Endodermal cell (in vitro differentiated cells): ENCODE results near the gene ZFAND3. TPM values are rescaled to one million over a fixed set of nuclear protein-coding genes. Genes with fewer than 3 reads are reported as not detected.
A peak's percentile ranks its signal among the peaks of the same experiment; 100 is the strongest.

ENCODE experiments used
- DNase-seq: peaks from one replicate; pipeline ENCODE4 v3.0.0-alpha.2; 2017
- H3K27ac ChIP-seq: 2 replicates; pipeline ENCODE4 v1.5.1; 2013; ENCODE audit warnings: mild to moderate bottlenecking, low read depth, low read length, moderate library complexity
- H3K27me3 ChIP-seq: 2 replicates; pipeline ENCODE4 v1.6.1; 2013; ENCODE audit warnings: mild to moderate bottlenecking, low read length, moderate library complexity; ENCODE audit not compliant: insufficient read depth, control insufficient read depth, poor library complexity, severe bottlenecking
- H3K36me3 ChIP-seq: 2 replicates; pipeline ENCODE4 v1.7.0; 2013; ENCODE audit warnings: mild to moderate bottlenecking, low read length, moderate library complexity; ENCODE audit not compliant: control insufficient read depth, insufficient read depth
- H3K4me1 ChIP-seq: one replicate; pipeline ENCODE4 v1.7.0; 2013; ENCODE audit warnings: low read length; ENCODE audit not compliant: control insufficient read depth, insufficient read depth
- H3K4me3 ChIP-seq: 2 replicates; pipeline ENCODE4 v1.5.1; 2013; ENCODE audit warnings: mild to moderate bottlenecking, low read length, moderate library complexity
- H3K9ac ChIP-seq: 2 replicates; pipeline ENCODE4 v1.6.1; 2013; ENCODE audit warnings: mild to moderate bottlenecking, low read length, moderate library complexity; ENCODE audit not compliant: poor library complexity, severe bottlenecking; ENCODE audit errors: extremely low read depth
- H3K9me3 ChIP-seq: 2 replicates; pipeline ENCODE4 v1.6.1; 2013; ENCODE audit warnings: mild to moderate bottlenecking, low read length, moderate library complexity; ENCODE audit not compliant: control insufficient read depth
- H3K27ac Mint-ChIP-seq: 2 replicates; pipeline ENCODE4 v1.8.0; 2020; ENCODE audit warnings: mixed read lengths
- H3K27me3 Mint-ChIP-seq: 2 replicates; pipeline ENCODE4 v1.8.0; 2021; ENCODE audit warnings: mild to moderate bottlenecking, mixed read lengths; ENCODE audit not compliant: insufficient read depth
- H3K36me3 Mint-ChIP-seq: 2 replicates; pipeline ENCODE4 v1.8.0; 2020; ENCODE audit warnings: low read depth, mixed read lengths
- H3K4me1 Mint-ChIP-seq: 2 replicates; pipeline ENCODE4 v1.8.0; 2020; ENCODE audit warnings: mixed read lengths
- H3K4me3 Mint-ChIP-seq: 2 replicates; pipeline ENCODE4 v1.8.0; 2020; ENCODE audit warnings: mild to moderate bottlenecking, moderate library complexity, mixed read lengths
- H3K9me3 Mint-ChIP-seq: 2 replicates; pipeline ENCODE4 v1.8.0; 2020; ENCODE audit warnings: mild to moderate bottlenecking, mixed read lengths
- WGBS, 2 experiments: methylation state at CpG; one replicate each; pipeline versions ENCODE4 v1.1.5 to v1.1.7; 2013; ENCODE audit warnings: missing lambda C conversion rate in 2 of 2, mixed read lengths in 1 of 2; ENCODE audit not compliant: insufficient coverage in 1 of 2, insufficient read length in 1 of 2; 5-methylcytosine and 5-hydroxymethylcytosine counted together
- long read RNA-seq, 4 experiments: library from polyadenylated mRNA in 2 of 4; library from RNA in 1 of 4; library from capped mRNA in 1 of 4; stranded (forward) in 3 of 4; unstranded in 1 of 4; transcript quantifications; one replicate each; pipeline ENCODE4 v2.0.0, GENCODE V29; 2020 to 2021; ENCODE audit warnings: inconsistent platforms in 1 of 4
- polyA plus RNA-seq, 2 experiments: library from polyadenylated mRNA; stranded (reverse); fragments of 50-300 nt; gene quantifications; one replicate each; pipeline ENCODE4 v1.2.3, GENCODE V29; 2013
- total RNA-seq, 2 donors: library from RNA; stranded (reverse); fragmentation: NEBNext Ultra II Directional in 1 of 2; extraction: Animal tissue kit (Norgen Biotek cat#: 25700) in 1 of 2; gene quantifications; 2 replicates in 1 of 2; 3 replicates in 1 of 2; pipeline ENCODE4 v1.2.1, GENCODE V29; 2021
- TF ChIP-seq, protein P1 (sequence below): fragments of 200-600 bp; sonication (generic); conservative IDR thresholded peaks from 2 replicates; pipeline ENCODE4 v1.5.0; 2021; ENCODE audit warnings: antibody characterized with exemption, mild to moderate bottlenecking

The ZFAND3 gene, protein sequence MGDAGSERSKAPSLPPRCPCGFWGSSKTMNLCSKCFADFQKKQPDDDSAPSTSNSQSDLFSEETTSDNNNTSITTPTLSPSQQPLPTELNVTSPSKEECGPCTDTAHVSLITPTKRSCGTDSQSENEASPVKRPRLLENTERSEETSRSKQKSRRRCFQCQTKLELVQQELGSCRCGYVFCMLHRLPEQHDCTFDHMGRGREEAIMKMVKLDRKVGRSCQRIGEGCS
- 10 to 100 TPM; 67.1 to 86.2 TPM for total RNA-seq
- 105 TPM for polyA plus RNA-seq (2013, experiment 1 of 2)
- 99.2 TPM for polyA plus RNA-seq (2013, experiment 2 of 2)
- long read RNA-seq, experiment 1, partial matches to known transcripts: 4 of 39 reads
- long read RNA-seq, experiment 1, other reads (novel, unspliced or antisense): 30 of 39 reads
- long read RNA-seq, experiment 2, transcript ZFAND3-203 (5 exons, 3,001 nt): minor isoform, 8 of 110 reads
- long read RNA-seq, experiment 2, transcript ZFAND3-201 (6 exons, 3,366 nt): major isoform, 61 of 110 reads
- long read RNA-seq, experiment 2, partial matches to known transcripts: 10 of 110 reads
- long read RNA-seq, experiment 2, other reads (novel, unspliced or antisense): 31 of 110 reads
- long read RNA-seq, experiment 3, transcript ZFAND3-201 (6 exons, 3,366 nt): major isoform, 5 of 18 reads
- long read RNA-seq, experiment 3, partial matches to known transcripts: 5 of 18 reads
- long read RNA-seq, experiment 3, other reads (novel, unspliced or antisense): 8 of 18 reads
- long read RNA-seq, experiment 4, partial matches to known transcripts: 0 of 23 reads
- long read RNA-seq, experiment 4, other reads (novel, unspliced or antisense): 23 of 23 reads

DNA sequence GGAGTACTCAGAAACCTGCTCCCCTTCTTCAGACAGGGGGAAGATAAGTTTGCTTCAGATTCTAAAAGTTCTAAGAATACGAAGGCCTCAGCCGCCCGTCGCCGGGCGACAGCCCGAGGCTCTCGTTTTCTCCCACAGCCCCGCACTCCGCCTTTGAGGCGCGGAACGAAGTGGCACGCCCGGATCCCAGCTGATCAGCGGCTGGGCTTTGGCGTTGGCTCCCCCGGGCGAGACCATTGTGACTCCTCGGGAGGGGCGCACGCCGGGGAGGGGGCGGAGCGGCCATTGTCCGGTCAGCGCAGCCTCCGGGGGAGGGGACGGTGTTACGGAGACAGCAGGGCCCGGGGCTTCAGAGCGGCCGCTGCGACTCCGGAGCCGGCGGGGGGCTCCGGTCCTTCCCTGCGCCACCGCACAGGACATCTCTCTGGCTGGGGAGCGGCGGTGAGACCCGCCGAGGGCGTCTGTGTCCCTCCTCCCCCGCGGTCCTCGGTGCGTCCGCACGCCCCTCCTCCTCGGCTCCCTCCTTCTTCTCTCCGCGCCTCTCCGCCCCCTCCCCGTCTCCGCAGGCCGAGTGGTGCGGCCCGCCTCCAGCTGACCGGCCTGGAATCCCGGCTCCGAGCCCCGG is at the start of gene ZFAND3:
TSS of gene ZFAND3 (plus strand) at position 551 of the 625 bp plus-strand sequence. CDS start 219 bp downstream, outside the sequence.
- Mint-ChIP-seq H3K36me3 (no peaks in the 10 kb centered on the region), H3K4me1 (peaks cover 39% of the 10 kb centered on the region), H3K27me3 (peaks cover 25% of the 10 kb centered on the region), H3K9me3 (no peaks in the 10 kb centered on the region), H3K4me3 (peak within 1 kb of the TSS; percentile 98), H3K27ac (peak within 1 kb of the TSS; percentile 99)
- Histone ChIP-seq H3K27ac (peak within 1 kb of the TSS; percentile 99), H3K9me3 (no peaks in the 10 kb centered on the region), H3K4me1 (peaks cover 10% of the 10 kb centered on the region), H3K27me3 (no peaks in the 10 kb centered on the region), H3K9ac (peak within 1 kb of the TSS; percentile 89), H3K4me3 (peak within 1 kb of the TSS; percentile 98), H3K36me3 (no peaks in the 10 kb centered on the region)
- peak; percentile 98 for DNase-seq
- TF ChIP-seq, protein P1, sequence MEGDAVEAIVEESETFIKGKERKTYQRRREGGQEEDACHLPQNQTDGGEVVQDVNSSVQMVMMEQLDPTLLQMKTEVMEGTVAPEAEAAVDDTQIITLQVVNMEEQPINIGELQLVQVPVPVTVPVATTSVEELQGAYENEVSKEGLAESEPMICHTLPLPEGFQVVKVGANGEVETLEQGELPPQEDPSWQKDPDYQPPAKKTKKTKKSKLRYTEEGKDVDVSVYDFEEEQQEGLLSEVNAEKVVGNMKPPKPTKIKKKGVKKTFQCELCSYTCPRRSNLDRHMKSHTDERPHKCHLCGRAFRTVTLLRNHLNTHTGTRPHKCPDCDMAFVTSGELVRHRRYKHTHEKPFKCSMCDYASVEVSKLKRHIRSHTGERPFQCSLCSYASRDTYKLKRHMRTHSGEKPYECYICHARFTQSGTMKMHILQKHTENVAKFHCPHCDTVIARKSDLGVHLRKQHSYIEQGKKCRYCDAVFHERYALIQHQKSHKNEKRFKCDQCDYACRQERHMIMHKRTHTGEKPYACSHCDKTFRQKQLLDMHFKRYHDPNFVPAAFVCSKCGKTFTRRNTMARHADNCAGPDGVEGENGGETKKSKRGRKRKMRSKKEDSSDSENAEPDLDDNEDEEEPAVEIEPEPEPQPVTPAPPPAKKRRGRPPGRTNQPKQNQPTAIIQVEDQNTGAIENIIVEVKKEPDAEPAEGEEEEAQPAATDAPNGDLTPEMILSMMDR: no peak
- WGBS, 2 experiments: 0% methylated on average over 18 to 64 of the region's 64 CpGs

DNA sequence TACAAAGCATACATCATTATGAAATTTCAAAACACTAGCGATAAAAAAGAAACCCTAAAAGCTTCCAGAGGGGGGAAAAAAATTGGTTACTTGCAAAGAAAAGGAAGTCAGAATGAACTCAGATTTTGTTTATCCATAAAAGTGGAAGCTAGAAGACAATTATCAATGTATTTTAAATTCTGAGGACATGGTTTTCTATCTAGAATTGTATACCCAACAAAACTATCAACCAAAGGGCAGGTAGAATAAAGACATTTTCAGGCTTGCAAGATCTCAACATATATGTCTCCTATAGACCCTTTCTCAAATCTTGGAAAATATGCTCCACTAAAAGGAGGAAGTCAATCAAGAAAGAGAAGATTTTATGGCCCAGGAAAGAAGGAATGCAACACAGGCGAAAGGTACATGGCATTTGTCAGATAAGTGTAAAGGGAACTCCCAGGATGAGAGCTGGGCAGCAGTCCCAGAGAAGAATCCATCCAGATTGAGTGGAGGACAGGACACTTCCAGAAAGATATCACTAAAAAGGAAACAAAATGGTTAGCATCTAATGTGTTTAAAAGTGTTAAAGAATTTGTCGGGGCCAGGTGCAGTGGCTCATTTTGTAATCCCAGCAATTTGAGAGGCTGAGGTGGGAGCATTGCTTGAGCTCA is 45.4 kb upstream of the ZFAND3 start:
- Mint-ChIP-seq H3K36me3 (no peaks in the 10 kb centered on the region), H3K9me3 (peaks cover 9% of the 10 kb centered on the region), H3K4me3 (no peak overlapping the region), H3K27me3 (peaks cover 75% of the 10 kb centered on the region), H3K4me1 (peaks cover 25% of the 10 kb centered on the region), H3K27ac (no peak overlapping the region)
- Histone ChIP-seq H3K9ac (no peak overlapping the region), H3K27me3 (peaks cover 4% of the 10 kb centered on the region), H3K9me3 (no peaks in the 10 kb centered on the region), H3K4me1 (no peaks in the 10 kb centered on the region), H3K27ac (no peak overlapping the region), H3K4me3 (no peak overlapping the region), H3K36me3 (no peaks in the 10 kb centered on the region)
- no peak for DNase-seq
- WGBS, 2 experiments: 92 to 95% methylated on average over 2 to 3 of the region's 3 CpGs
- TF ChIP-seq, protein P1: no peak

DNA sequence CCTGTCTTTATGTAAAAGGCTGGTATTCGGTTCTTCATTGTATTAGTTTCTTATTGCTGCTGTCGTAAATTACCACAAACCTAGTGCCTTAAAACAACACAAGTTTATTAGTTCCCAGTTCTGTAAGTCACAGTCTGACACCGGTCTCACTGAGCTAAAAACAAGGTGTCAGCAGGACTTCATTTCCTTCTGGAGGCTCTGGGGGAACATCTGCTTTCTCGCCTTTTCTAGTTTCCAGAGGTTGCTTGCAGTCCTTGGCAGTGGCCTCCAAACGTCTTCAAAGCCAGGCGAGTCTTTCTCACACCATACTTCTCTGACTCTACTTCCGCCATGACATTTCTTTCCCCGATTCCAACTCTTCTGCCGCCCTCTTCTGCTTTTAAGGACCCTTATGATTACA is 43.0 kb upstream of the ZFAND3 start:
- no peaks in the 10 kb centered on the region for H3K9me3 ChIP-seq
- Mint-ChIP-seq H3K27me3 (peaks cover 58% of the 10 kb centered on the region), H3K4me3 (no peak overlapping the region), H3K36me3 (no peaks in the 10 kb centered on the region), H3K27ac (no peak overlapping the region), H3K9me3 (peaks cover 9% of the 10 kb centered on the region), H3K4me1 (peaks cover 35% of the 10 kb centered on the region)
- no peak overlapping the region for H3K9ac ChIP-seq
- H3K27me3 ChIP-seq: no peaks in the 10 kb centered on the region
- no peaks in the 10 kb centered on the region for H3K4me1 ChIP-seq
- no peak overlapping the region for H3K27ac ChIP-seq
- H3K4me3 ChIP-seq: no peak overlapping the region
- 82 to 83% methylated on average over 9 of the region's 9 CpGs for WGBS, 2 experiments
- H3K36me3 ChIP-seq: no peaks in the 10 kb centered on the region
- no peak for DNase-seq
- TF ChIP-seq, protein P1: no peak
